IPS-11a (cell line): Measurements from ENCODE around the gene POLR3A.
"Not testable (repeated sequence)": the region's sequence is repeated elsewhere in the genome, so short reads cannot be mapped to it uniquely, and the experiment has no call there.

Experiments
- H3K4me3 ChIP-seq: one replicate; pipeline ENCODE4 v1.5.1; 2013; ENCODE audit warnings: low read depth, low read length, control low read depth

Gene POLR3A

DNA sequence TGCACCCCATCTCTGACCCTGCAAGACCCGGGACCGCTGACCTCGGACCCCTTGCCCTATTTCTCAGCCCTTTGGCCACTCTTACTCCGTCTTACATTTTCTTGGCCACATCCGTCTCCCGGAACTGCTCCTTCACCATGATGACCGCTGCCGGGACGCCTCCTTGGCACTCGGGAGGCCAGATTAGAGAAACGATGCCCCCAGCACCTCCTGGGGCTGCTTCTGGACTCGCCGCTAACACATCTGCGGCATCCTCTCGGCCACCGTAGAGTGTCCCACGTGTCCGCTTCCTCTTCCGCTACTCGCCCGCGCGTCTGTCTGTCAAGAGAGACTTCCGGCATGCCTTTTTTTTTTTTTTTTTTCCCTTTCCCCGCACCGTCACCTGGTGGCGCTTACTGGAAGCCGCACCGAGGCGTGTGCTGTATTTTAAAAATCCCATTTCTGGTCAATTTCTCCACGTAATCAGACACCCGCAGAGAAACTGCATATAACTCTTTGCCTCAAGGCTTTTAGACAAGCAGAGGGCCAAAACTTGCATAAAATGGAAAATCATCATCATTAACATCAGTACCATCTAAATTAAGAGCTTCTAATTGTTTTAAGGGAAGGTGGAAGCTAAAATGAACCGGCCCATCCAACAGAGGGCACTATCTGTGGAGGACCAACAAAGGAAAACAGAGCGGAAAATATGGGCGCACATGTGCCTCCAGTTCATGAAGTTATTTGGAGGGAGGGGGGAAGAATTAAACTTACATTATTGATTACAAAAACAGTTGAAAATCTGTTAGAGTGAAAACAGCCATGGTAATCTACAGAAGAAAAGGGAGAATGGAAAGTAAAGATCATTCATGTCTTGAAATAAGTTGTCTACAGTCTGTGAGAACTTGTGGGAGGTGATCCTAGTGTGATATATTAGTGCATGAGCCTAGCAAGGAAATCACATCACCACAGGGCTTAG is at the start of gene POLR3A:
TSS of gene POLR3A (minus strand) at position 247 of the 958 bp plus-strand sequence. CDS start at position 139, 108 bp downstream.
- peak within 1 kb of the TSS; percentile 97 for H3K4me3 ChIP-seq

DNA sequence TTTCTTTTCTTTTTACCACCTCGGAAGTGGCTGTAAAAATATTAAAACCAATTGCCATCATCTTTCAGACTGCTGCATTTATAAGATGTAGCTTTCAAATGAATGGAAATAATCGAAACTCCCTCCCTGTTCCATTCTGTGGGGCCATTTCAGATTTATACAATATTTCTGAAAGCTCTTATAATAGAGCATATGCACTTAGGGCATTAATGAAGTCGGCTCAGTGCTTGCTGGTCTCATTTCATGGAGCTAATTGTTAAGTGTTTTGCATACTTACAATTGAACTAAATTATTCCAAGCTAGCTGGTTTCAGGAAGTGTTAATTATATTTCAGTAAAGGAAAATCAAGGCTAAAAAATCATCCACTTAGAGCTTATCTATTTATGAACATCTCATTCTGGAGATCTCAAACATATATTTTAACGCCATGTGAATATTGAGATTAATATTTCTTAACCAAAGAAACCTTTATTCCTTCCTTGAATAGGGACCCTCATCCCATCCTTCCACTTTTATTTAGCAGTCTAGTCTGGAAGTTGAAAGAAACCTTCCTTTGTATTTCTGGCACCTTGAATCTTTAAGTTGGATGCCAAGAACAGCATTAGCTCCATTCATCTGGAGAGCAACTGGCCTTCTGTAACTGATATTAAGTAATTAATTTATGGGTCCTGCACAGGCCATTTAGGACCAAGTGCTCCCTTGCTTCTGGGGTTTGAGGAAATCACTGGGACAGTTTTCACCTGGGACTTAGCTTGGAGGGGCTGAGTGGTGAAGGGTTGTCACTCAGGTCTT is 49.4 kb upstream of the POLR3A start:
- no peak overlapping the region for H3K4me3 ChIP-seq

DNA sequence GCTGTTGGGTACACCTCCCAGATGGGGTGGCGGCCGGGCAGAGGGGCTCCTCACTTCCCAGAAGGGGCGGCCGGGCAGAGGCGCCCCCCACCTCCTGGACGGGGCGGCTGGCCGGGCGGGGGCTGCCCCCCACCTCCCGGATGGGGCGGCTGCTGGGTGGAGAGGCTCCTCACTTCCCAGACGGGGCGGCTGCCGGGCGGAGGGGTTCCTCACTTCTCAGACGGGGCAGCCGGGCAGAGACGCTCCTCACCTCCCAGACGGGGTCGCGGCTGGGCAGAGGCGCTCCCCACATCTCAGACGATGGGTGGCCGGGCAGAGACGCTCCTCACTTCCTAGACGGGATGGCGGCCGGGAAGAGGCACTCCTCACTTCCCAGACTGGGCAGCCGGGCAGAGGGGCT is 46.5 kb upstream of the POLR3A start:
- H3K4me3 ChIP-seq: not testable (repeated sequence)

DNA sequence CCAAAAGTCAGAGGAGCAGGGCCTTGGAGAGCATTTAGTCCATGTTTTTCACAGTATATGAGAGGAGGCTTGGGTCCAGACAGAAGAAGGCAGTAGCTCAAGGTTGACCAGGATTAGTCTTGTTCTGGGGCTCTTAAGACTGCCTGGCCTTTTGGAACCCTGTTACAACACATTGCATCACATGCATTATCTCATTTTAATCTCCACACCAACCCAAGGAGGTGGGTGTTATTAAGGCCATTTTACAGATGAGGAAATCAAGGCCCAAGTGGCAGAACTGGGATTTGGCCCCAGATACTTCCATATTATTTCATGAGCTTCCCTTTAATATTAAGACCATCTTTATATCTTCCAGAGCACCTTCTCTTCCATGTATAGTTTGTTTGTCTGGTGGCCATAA is 43.2 kb upstream of the POLR3A start:
- no peak overlapping the region for H3K4me3 ChIP-seq

DNA sequence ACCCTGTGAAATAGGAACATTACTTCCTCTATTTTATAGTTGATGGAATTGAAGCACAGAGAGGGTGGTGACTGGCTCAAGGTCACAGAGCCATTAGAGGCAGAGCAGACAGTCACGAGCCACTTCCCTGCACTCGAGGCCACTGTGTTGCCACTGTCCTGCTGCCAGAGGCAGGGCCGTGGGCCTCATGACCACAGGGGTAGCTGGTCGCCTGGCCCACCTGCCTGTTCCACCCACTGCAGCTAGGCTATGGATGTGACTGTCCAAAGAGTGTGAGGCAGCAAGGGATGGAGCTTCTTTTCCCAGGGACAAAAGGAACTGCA is 42.5 kb upstream of the POLR3A start:
- H3K4me3 ChIP-seq: no peak overlapping the region

DNA sequence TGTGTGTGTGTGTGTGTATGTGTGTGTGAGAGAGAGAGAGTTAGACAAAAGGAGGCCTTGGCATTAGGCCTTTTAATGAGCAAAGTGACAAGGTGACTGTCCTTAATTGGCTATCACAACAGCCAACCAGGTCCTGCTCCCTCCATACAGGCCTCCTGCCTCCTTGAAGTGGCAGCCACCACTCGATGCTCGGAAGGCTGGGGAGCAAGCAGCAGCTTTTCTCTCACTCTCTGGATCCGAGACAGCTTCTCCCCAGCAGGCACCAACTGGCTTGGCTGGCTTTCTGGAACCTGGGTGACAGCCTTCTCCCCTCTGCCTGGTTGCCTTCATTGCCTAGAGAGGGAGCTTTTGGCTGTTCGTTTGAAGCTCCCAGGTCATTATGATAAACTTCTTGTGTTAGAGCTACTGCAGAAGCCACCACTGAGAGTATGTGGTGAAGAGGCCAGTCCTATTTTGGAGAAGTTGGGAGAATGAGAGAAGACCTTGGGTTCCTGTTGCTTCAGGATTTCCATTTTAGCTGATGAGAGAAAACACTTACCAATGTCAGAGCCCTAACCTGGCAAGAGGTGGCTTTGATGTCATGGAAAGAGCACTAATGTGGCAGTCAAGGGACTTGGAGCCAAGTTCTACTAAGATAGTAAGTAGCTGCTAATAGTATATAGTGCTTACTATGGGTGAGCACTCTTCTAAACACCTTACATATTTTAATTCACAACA is 42.0 kb upstream of the POLR3A start:
- no peak overlapping the region for H3K4me3 ChIP-seq

DNA sequence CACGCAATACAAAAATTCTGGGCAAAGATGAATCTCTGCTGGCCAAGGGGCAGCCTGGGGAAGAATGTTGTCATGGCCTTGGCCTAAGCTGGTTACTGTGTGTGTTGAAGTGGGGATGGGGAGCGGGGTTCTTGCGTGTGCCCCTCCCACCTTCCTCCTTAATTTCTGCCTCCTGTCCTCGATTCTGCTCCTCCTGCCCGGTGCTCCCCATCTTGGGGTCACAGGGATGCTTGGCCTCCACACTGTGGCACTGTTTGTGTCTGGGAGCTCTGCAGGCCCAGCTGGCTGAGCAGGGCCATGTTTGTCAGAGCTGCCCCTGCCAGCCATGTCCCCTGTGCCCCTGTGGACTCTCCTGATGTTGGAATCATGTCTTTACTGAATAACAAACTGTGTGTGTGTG is 41.4 kb upstream of the POLR3A start:
- no peak overlapping the region for H3K4me3 ChIP-seq

DNA sequence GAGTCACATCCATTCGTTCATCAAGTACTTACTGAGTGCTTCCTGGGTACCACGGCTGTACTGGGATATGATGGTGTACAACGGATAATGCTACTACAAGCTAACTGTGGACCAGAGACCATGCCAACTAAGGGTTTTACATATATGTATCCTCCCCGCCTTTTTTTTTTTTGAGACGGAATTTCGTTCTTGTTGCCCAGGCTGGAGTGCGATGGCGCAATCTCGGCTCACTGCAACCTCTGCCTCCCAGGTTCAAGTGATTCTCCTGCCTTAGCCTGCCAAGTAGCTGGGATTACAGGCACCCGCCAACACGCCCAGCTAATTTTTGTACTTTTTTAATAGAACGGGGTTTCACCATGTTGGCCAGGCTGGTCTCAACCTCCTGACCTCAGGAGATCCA is 40.7 kb upstream of the POLR3A start:
- not testable (repeated sequence) for H3K4me3 ChIP-seq

DNA sequence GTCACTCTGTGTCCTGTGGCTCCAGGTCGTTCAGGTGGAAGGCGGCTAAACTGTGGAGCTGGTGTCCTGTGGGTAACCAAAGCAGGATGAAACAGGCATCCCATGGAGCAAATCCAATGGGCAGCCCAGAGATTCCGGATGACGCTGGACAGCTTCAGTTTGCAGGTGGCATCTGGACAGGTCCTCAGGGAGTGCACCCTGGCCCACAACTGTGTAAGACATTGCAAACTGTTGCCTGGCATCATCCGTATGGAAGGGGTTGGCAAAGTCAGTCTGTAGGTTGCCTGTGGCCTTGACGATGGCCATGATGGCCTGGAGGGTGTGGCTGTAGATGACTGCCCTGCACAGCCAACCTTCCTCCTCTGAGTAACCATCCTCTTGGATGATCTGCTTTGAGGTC is 39.8 kb upstream of the POLR3A start:
- H3K4me3 ChIP-seq: no peak overlapping the region

DNA sequence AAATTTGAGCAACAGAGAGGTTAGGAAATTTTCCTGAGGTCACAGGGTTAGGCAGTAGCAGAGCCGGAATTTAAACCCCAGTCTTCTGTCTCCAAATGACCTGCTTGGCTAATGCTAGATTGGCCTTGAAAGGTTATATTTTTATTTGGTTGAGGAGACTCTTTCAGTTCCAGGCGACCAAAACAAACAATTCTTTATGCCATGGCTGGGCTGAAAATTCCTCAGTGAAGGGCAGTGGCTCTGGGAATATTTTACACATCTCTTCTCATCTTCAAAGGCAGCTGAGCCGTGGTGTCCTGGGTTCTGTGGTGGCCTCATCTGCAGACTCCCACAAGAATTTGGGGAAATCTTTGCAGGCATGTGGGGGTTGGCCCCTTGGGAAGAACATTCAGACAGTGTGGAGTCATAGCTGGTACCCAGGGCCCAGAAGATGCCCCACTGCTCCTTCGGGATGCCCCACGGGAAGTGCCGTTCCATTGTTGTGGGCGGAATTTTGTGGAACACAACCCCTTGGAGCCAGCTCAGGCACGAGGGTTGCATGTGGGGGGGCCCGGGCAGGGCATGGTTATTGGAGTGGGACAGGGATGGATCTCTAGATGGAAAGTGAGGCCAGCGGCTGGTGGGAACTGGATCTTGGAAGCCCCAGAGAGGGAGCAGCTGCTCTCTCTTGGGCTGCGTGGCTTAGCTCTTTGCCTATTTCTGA is 37.6 kb upstream of the POLR3A start:
- H3K4me3 ChIP-seq: no peak overlapping the region

DNA sequence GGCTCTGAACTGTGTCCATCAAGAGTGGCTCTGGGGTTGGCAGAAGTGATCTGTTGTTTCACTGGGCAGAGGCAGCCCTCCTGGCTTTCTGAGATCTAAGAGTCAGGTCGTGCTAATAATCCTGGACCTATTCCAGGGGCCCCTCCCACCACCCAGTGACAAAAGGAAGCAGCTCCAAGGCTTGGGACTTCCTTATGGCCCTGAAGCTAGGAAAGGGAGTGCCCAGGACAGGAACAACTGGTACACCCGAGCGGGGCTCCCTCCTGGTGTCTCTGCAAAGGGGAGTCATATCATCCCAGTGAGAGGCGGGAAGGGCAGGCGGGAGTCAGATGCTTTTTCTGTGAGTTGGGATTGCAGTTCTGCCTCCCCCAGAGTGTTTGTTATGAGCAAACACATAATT is 36.7 kb upstream of the POLR3A start:
- no peak overlapping the region for H3K4me3 ChIP-seq

DNA sequence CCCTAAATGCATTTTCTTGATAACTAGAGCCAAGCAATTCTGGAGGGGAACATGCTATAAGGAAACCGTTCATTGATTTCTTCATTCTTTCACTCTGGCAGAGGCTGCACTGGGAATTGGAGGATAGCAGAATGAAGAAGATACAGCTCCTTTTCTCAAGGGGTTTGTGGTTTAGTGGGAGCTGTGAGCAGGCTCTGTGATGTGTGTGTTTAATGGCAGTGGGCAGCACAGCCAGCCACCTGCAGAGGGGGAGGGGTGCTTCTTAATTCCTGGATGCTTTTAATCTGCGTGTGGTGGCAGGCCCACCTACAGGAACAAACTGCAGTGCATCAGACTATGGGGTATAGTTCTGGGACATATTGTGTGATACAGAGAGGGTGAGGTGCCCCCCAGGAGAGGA is 36.3 kb upstream of the POLR3A start:
- H3K4me3 ChIP-seq: no peak overlapping the region

DNA sequence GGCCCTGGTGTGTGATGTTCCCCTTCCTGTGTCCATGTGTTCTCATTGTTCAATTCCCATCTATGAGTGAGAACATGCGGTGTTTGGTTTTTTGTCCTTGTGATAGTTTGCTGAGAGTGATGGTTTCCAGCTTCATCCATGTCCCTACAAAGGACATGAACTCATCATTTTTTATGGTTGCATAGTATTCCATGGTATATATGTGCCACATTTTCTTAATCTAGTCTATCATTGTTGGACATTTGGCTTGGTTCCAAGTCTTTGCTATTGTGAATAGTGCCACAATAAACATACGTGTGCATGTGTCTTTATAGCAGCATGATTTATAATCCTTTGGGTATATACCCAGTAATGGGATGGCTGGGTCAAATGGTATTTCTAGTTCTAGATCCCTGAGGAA is 35.6 kb upstream of the POLR3A start:
- not testable (repeated sequence) for H3K4me3 ChIP-seq

DNA sequence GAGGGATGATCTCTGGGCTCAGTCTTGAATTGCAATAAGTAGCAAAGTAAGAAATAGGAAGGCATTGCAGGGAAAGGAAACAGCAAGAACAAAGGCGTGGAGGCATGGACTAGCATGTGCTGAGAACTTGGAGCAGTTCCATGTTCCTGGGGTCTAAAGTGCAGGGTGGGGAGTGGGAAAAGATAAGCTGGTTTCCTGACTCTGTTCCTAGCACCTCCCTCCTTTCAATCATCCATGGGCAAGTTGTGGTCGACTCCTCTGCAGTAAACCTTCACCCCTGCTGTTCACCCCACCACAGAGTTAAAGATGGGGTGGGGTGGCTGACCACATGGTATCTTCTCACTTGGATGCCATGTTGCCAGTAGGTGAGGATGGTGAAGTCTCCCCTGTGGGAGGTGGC is 33.9 kb upstream of the POLR3A start:
- H3K4me3 ChIP-seq: no peak overlapping the region

DNA sequence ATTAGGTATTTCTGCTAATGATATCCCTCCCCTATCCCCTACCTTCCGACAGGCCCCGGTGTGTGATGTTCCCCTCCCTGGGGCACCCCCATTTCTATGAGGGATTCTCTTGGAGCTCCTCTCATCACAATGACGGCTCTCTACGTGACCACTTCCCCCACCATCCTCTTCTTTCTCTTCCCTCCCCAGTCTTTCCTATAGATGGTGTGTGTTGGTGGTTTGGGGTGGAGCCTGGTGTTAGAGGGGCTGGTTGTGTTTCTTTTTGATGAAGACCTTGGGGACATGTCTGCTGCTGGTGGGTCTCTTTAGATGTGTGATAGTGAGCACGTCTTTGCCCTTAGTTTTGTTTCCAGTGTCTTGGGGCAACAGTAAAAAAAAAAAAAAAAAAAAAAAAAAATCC is 33.0 kb upstream of the POLR3A start:
- no peak overlapping the region for H3K4me3 ChIP-seq

DNA sequence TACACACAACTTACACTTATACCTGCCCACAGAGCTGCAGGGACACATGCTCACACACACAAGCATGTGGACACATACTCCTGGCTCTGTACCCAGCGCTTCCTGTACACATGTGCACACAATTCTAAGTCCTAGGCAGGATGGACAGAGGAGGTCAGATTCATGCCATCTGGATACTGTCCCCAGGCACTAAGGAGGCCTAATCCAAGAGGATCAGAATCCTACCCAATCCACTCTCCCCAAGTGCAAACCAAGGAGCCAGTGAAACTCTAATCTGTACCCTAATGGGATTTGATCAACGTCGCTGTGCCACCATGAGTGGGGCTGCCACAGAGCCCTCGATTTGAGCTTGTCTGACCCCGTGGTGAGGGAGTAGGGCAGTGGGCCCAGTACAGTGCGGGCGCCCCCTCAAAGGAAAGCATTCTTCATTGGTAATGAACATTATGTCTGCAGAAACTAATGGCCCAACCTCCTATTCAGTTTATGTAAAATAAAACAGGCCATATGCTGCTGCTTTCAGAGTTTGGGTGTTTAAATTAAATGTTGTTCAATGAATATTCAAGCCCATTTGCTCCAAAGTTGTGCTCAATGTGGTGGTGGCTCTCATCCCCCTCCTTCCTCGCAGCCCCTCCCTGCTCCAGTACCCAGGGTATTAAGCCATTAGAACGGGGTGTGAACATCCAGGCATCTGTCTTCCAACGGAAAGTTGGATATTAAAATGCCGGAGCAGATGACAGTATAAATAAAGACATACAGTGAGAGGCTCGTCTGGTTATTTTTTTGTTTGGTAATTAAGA is 30.8 kb upstream of the POLR3A start:
- no peak overlapping the region for H3K4me3 ChIP-seq

DNA sequence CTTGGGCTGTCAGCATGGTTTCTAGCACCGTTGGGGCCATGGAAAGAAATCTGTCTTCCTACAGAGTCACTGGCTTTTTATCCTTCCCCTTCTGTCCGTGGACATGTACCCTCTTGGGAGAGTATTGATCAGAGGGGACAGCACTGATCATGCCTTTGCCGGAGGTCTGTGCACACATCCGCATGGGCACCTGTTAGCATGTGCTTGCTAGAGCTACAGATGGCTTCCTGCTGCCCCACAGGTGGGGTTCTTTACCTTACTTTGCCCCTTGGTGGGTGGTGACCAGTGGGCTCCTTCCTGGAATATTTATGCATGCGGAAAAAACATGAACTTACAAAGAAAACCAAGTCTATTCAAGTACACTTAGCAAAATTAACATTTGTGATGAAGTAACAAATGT is 29.2 kb upstream of the POLR3A start:
- H3K4me3 ChIP-seq: no peak overlapping the region

DNA sequence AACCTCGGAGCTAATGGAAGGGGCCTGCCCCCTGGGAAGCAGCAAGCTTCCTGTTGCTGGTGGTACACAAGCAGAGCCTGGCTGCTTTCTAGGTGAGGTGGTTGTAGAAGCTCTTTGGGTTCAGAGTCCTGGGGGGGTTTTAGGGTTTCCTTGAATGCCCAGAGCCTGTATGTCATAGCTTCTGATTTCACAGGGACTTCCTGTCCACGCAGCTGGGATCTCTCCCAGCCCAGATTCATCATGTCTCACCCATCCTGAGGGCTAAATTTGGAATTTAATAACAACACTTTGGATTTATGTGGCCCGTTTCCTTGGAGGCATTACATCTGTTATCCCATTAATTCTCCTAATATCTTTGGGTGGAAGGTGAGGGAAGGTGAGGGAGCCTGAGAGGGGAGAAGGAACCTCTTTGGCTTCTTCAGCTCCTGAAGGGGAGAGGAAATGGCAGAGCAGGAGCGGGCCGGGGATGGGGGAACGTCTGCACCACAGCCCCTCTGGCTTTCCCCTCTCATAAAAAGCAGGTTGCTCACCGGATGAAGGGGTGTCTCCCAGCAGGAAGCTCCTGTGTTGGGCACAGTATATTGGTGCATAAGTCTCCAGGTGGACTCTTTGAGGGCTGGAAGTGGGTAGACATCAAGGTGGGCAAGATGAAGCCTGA is 24.0 kb upstream of the POLR3A start:
- no peak overlapping the region for H3K4me3 ChIP-seq

DNA sequence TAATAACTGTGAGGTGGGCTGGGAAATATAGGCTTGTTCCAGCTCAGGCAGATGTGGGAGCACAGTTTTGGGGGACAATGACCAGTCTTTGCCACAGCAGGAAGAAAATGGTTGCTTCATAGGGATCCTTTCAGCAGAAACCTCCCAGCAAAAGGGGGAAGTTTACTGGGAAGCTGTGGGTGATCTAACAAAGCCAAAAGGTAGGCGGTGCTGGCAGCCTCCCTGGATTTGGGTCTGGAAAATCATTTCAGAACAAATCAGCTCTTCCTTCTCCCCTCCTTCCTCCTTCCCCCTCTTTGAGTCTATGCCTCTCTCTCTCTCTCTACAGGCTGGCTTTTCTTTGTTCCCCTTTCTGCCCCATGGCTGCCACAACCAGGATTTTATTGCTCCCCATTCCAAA is 20.5 kb upstream of the POLR3A start:
- H3K4me3 ChIP-seq: no peak overlapping the region
